Neural cell (in vitro differentiated cells): ENCODE results near the gene FA2H. TPM values are rescaled to one million over a fixed set of nuclear protein-coding genes. Genes with fewer than 3 reads are reported as not detected.

Source experiments
- H2AFZ ChIP-seq: fragments of 200-600, 300-800 bp; sonication (generic), shearing (Covaris generic); 2 replicates; pipeline ENCODE4 v1.6.0; 2014; ENCODE audit warnings: low read depth, mild to moderate bottlenecking, antibody characterized with exemption, low read length, moderate library complexity
- H3F3A ChIP-seq: fragments of 200-600 bp; shearing (Covaris generic); 2 replicates; pipeline ENCODE4 v1.6.1; 2016; ENCODE audit warnings: mild to moderate bottlenecking, moderate library complexity, mixed read lengths, antibody characterized with exemption, low read length; ENCODE audit not compliant: insufficient read depth, poor library complexity, severe bottlenecking
- H3K27ac ChIP-seq: fragments of 200-600, 300-800 bp; sonication (generic), shearing (Covaris generic); 2 replicates; pipeline ENCODE4 v1.5.1; 2014; ENCODE audit warnings: mild to moderate bottlenecking, low read length, moderate library complexity
- H3K27me3 ChIP-seq: fragments of 300-800, 200-600 bp; sonication (generic), shearing (Covaris generic); 2 replicates; pipeline ENCODE4 v1.6.0; 2014; ENCODE audit warnings: mild to moderate bottlenecking, low read depth, low read length, moderate library complexity; ENCODE audit not compliant: insufficient read depth
- H3K36me3 ChIP-seq: fragments of 300-800, 200-600 bp; sonication (generic), shearing (Covaris generic); 2 replicates; pipeline ENCODE4 v1.5.1; 2014; ENCODE audit warnings: mild to moderate bottlenecking, antibody characterized with exemption, low read length, moderate library complexity; ENCODE audit not compliant: insufficient read depth
- H3K4me2 ChIP-seq: fragments of 300-800, 200-600 bp; sonication (generic), shearing (Covaris generic); 2 replicates; pipeline ENCODE4 v1.6.0; 2014; ENCODE audit warnings: mild to moderate bottlenecking, low read length
- H3K4me3 ChIP-seq: fragments of 300-800, 200-600 bp; sonication (generic), shearing (Covaris generic); 2 replicates; pipeline ENCODE4 v1.5.1; 2014; ENCODE audit warnings: mild to moderate bottlenecking, low read length, moderate library complexity
- H3K79me2 ChIP-seq: fragments of 200-600 bp; shearing (Covaris generic); replicated peaks from 2 replicates; pipeline ENCODE4 v1.6.0; 2014; ENCODE audit warnings: mild to moderate bottlenecking, low read length, moderate library complexity; ENCODE audit not compliant: insufficient read depth
- H3K9ac ChIP-seq: fragments of 300-800, 200-600 bp; sonication (generic), shearing (Covaris generic); 2 replicates; pipeline ENCODE4 v1.6.1; 2016; ENCODE audit warnings: mild to moderate bottlenecking, low read length, mixed read lengths
- H3K9me2 ChIP-seq: fragments of 200-600 bp; shearing (Covaris generic); 2 replicates; pipeline ENCODE4 v1.6.1; 2016; ENCODE audit warnings: mild to moderate bottlenecking, low read length, mixed read lengths; ENCODE audit not compliant: insufficient read depth
- H3K9me3 ChIP-seq: fragments of 200-600, 300-800 bp; sonication (generic), shearing (Covaris generic); 2 replicates; pipeline ENCODE4 v1.6.1; 2016; ENCODE audit warnings: mild to moderate bottlenecking, mixed run types, low read length, moderate library complexity, mixed read lengths
- H4K20me1 ChIP-seq: fragments of 200-600 bp; shearing (Covaris generic); 2 replicates; pipeline ENCODE4 v1.6.1; 2016; ENCODE audit warnings: mild to moderate bottlenecking, mixed run types; ENCODE audit not compliant: insufficient read depth
- CTCF ChIP-seq: fragments of 450-650 bp; IDR thresholded peaks from 2 replicates; pipeline ENCODE4 v1.5.1; 2014; ENCODE audit warnings: antibody characterized with exemption, mild to moderate bottlenecking, moderate library complexity; ENCODE audit not compliant: poor library complexity, severe bottlenecking
- EP300 ChIP-seq: fragments of 450-650 bp; conservative IDR thresholded peaks from 2 replicates; pipeline ENCODE4 v1.6.1; 2014; ENCODE audit warnings: antibody characterized with exemption, mild to moderate bottlenecking, moderate library complexity; ENCODE audit not compliant: poor library complexity, severe bottlenecking
- EZH2 ChIP-seq: fragments of 200-600, 300-800 bp; shearing (Covaris generic), sonication (generic); IDR thresholded peaks from 2 replicates; pipeline ENCODE4 v1.6.1; 2014; ENCODE audit warnings: antibody characterized with exemption, low read length, borderline replicate concordance, mild to moderate bottlenecking; ENCODE audit not compliant: insufficient read depth, poor library complexity, severe bottlenecking
- MXI1 ChIP-seq: fragments of 450-650 bp; conservative IDR thresholded peaks from 2 replicates; pipeline ENCODE4 v1.6.1; 2014; ENCODE audit warnings: antibody characterized with exemption, mild to moderate bottlenecking; ENCODE audit not compliant: poor library complexity, severe bottlenecking
- POLR2AphosphoS5 ChIP-seq: IDR thresholded peaks from 2 replicates; pipeline ENCODE4 v1.6.1; 2012
- RAD21 ChIP-seq: fragments of 450-650 bp; conservative IDR thresholded peaks from 2 replicates; pipeline ENCODE4 v1.6.1; 2014; ENCODE audit warnings: antibody characterized with exemption, mild to moderate bottlenecking, moderate library complexity
- REST ChIP-seq: IDR thresholded peaks from 2 replicates; pipeline ENCODE4 v1.6.1; 2012; ENCODE audit warnings: borderline replicate concordance
- SMC3 ChIP-seq: fragments of 450-650 bp; conservative IDR thresholded peaks from 2 replicates; pipeline ENCODE4 v1.6.1; 2014; ENCODE audit warnings: antibody characterized with exemption, mild to moderate bottlenecking, moderate library complexity; ENCODE audit not compliant: poor library complexity
- TAF1 ChIP-seq: IDR thresholded peaks from 2 replicates; pipeline ENCODE4 v1.6.1; 2012; ENCODE audit warnings: low read depth
- polyA plus RNA-seq: library from polyadenylated mRNA; depleted of rRNA; stranded (reverse); fragments of >200 nt; gene quantifications from 2 replicates; pipeline ENCODE4 v1.2.3, GENCODE V29; 2014

The FA2H gene
- polyA plus RNA-seq, 1 donor from 2014 or later, result not detected

- H2AFZ ChIP-seq, result peak overlapping the region; percentile 37
- no peaks in the 10 kb centered on the region for H3F3A ChIP-seq
- peak overlapping the region; percentile 64 for H3K4me3 ChIP-seq
- no peaks in the 10 kb centered on the region for H3K9me3 ChIP-seq
- H3K9me2 ChIP-seq, result no peaks in the 10 kb centered on the region
- H4K20me1 ChIP-seq, result no peaks in the 10 kb centered on the region
- H3K79me2 ChIP-seq, result no peaks in the 10 kb centered on the region
- H3K27me3 ChIP-seq, result peaks cover 13% of the 10 kb centered on the region
- no peak overlapping the region for H3K27ac ChIP-seq
- H3K9ac ChIP-seq, result no peak overlapping the region
- peak overlapping the region; percentile 69 for H3K4me2 ChIP-seq
- TF ChIP-seq CTCF (no peak), EP300 (no peak), RAD21 (no peak), MXI1 (no peak), EZH2 (no peak), TAF1 (no peak), SMC3 (no peak), POLR2AphosphoS5 (no peak), REST (no peak)
- H3K36me3 ChIP-seq, result no peaks in the 10 kb centered on the region
Observed at GRCh38 chr16:74695450-74696422, 78.9 kb downstream of the FA2H start.

- TF ChIP-seq CTCF (no peak), POLR2AphosphoS5 (no peak), TAF1 (no peak), EZH2 (no peak), SMC3 (no peak), REST (no peak)
- no peak overlapping the region for H3K9ac ChIP-seq
- no peaks in the 10 kb centered on the region for H3K9me3 ChIP-seq
- no peak overlapping the region for H3K4me3 ChIP-seq
- H3K27me3 ChIP-seq, result no peaks in the 10 kb centered on the region
- no peaks in the 10 kb centered on the region for H3K36me3 ChIP-seq
- H3K9me2 ChIP-seq, result no peaks in the 10 kb centered on the region
- no peak overlapping the region for H3K4me2 ChIP-seq
- no peaks in the 10 kb centered on the region for H4K20me1 ChIP-seq
- H2AFZ ChIP-seq, result no peak overlapping the region
- H3F3A ChIP-seq, result no peaks in the 10 kb centered on the region
- H3K27ac ChIP-seq, result no peak overlapping the region
- no peaks in the 10 kb centered on the region for H3K79me2 ChIP-seq
Observed at GRCh38 chr16:74691093-74691855, 83.3 kb downstream of the FA2H start.
